Hematopoietic multipotent progenitor cell treated with erythropoietin and hydrocortisone succinate and interleukin-3 and kit ligand, for 6 days (in vitro differentiated cells): ENCODE measurements around the gene EN2.
"Not testable (repeated sequence)": the region's sequence is repeated elsewhere in the genome, so short reads cannot be mapped to it uniquely, and the experiment has no call there.

Source experiments
- DNase-seq: peaks from one replicate; pipeline ENCODE4 v3.0.0-alpha.2; 2015

The EN2 gene

DNA sequence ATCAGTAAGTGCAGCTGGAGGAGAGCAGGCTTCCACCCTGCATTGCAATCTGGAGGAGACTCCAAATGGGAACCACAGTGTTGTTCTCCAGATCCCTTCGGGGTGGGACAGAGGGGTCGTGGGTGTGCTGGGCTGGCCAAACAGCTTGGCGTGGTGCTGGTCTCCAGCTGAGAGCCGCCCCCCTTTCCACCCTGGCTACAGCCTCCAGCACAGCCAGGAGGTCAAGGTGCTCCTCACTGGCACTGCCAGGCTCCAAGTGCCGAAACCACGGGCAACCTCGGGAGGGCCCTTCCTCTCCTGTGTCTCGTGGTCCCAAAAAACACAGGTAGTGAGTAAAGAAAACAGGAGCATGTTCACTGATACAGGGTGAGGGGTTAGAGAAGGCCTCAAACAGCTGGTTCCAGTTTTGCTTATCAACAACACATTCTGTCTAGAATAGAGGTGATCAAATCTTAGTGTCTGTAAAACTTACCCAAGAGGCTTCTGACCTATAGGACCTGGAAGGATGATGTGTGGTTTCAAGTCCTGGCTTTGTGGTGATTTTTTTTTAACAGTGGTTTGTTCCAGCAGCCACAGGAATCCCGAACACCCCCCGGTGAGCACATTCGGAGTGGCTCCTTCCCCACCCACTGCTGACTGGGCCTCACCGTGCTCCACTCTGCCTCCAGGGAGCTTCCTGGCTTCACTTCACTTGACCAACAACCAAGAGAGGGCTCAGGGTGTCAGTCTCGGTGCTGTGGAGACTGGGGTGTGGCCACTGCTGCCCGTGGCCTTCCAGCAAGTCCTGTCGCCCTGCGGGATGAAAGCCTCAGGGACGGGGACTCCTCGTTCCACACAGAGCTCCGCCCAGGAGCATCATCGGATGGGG, 31.2 kb upstream of the EN2 start:
- no peak for DNase-seq

DNA sequence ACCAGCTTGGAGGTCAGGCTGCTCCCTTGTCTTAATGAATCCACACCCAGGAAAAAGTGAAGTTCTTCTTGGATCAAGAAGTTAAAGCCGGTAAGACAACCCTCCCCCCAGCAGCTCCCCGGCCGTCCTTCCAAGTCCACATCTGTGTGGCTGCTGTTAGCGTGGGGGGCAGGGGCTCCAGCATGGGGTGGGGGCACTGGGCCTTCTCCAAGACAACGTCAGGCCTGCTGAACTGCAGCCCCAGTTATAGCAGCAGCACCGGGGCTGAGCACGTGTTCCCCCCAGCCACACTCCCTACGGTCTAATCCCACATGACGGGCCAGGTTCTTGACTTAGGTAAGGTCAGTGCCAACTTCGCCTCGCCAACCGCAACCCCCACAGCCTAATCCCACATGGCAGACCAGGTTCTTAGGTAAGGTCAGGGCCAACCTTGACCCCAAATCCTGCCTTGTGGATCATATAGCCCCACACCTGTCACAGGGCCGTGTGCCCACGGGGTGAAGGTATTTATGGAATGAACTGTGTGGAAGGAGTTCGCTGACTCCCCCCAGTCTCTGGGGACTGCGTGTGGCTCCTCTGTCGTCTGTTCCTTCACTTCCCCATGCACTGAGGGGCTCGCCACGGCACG, 30.4 kb upstream of the EN2 start:
- no peak for DNase-seq

DNA sequence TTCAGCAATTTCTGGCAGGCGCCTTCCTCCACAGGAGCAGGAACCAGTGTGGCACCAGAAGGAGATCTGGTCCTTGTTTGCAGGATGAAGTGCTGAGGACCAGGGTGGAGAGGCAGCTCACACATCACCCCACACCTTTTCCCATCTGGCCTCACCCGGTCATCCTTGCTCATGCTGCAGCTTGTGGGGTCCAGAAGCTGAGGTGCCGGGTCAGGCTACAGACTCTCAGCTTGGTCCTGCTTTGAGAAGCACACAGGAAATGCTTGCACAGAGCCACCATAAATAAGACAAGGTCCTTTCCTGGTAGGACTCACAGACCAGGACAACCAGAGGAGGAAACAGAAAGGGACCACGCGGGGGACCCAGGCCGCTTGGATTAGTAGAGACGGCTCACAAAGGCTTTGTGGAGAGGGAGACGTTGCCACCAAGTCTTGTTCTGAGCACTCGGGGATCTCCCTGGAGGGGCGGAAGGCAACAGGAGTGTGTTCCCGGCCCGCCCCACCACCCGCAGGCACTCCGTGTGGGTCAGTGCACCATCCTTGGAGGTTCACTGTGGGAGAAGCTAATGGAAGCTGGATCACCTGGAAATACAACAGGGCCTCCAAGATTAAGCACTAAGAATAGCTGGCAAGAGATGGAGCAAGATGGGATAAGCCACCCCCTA, 29.6 kb upstream of the EN2 start:
- DNase-seq = no peak

DNA sequence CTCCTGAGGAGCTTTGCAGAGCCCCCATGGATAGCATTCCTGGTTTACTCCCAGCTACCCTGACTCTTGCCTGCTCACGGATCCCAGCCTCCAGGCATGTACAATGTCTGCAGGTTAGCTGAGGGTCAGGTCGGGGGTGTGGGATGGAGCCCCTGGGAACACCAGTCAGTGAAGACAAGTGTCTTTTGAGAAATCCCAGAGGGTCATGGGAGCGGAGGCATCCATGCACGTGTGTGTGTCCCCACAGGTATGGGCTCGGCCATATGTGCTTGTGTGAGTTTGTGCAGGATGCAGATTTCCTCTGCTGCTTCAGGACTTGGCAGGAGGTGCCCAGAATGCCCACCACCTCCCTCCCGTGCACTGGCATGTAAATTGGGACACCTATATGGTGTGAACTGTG, 28.3 kb upstream of the EN2 start:
- DNase-seq = no peak

DNA sequence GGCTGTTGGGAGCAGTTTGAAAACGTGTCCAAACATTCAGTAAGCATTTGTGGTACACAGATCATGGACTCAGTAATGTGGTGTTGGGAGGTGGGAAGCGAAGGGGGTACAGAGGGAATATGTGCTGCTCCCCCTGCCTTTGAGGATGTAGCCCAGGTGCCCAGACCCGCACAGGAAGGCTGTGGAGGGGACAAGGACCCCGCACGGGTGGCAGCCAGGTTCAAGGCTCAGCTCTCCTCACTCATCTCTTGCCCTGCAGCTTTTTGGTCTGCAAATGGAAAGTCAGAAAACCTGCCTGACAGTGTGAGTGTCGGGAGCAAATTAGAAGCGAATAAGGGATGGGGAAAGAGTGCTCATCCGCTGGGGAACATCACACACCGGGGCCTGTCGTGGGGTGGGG, 27.3 kb upstream of the EN2 start:
- DNase-seq = no peak

DNA sequence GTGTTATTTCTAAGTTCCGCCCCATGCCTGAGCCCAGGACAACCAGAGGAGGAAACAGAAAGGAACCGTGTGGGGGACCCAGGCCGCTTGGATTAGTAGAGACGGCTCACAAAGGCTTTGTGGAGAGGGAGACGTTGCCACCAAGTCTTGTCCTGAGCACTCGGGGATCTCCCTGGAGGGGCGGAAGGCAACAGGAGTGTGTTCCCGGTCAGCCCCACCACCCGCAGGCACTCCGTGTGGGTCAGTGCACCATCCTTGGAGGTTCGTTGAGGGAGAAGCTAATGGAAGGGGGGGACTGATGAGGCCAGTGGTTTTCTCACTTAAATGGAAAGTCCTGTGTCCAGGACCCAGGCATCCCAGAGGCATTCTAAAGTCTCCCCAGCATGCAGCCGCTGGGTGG, 26.7 kb upstream of the EN2 start:
- DNase-seq = no peak

DNA sequence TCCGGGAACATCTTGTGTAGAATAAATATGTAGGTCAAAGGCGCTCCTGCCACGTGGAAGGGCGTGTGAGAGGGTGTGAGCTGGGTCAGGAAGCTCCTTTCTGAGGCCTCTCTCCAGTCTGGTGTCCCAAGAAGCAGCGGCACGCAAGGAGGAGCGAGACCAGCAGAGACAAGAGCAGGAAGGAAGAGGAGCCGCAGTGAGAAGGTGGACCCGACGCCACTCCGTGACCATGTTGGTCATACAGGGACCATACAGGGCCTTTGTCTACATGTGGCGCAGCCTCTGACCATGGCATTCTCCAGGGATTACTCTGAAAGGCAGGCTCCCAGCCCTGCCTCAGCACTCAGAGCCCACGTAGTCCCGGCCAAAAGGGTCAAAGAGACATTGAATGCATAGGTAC, 26.2 kb upstream of the EN2 start:
- no peak for DNase-seq

DNA sequence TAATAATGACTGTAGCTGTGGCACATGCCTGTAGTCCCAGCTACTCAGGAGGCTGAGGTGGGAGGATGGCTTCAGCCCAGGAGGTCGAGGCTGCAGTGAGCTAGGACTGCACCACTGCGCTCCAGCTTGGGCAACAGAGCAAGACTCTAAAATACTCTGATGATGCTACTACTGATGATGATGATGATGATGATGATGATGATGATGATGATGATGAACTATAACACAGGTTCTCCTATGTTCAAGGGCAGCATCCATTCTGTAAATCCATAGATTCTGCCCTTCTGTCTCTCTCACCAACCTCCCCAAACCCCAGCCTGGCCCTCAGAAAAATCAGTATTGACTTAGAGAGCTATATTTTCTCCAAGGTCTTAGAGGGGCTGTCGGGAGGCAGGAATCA, 22.8 kb upstream of the EN2 start:
- no peak for DNase-seq

DNA sequence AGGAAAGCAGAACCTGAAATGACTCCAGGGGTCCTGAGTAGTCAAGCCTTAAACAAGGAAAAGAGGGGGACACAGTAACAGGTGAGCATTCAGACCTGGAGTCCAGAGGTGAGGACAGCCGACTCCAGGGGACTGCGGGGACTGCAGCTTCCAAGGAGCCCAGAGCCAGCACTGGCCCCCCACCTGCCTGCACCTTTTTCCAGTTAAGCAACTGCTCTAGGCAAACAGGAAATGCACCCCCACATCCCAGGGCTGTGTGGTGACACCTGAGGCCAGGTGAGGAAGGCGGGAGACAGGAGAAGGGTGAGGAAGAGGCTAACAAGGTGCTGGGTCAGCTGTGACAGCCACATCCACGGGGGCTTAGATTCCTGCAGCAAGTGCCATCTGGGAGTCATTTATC, 20.1 kb upstream of the EN2 start:
- no peak for DNase-seq

DNA sequence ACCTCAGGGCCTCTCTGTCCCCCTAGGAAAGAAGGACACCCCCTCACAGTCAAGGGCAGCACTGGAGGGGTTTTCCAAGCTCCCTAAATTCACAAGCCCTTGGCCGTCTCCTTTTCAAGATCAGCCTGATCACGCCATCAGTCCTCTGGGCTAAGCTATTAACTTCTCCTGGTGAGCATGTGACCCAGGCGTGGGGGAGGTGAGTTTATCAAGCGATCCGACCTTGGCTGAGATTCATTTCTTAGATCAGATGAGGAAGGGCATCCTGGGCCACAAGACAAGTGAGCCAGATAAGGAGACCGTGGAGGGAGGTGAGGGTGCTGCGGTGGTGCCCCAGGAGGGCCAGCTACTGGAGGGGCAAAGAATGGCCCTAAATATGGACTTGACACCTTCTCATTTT, 19.2 kb upstream of the EN2 start:
- DNase-seq = no peak

DNA sequence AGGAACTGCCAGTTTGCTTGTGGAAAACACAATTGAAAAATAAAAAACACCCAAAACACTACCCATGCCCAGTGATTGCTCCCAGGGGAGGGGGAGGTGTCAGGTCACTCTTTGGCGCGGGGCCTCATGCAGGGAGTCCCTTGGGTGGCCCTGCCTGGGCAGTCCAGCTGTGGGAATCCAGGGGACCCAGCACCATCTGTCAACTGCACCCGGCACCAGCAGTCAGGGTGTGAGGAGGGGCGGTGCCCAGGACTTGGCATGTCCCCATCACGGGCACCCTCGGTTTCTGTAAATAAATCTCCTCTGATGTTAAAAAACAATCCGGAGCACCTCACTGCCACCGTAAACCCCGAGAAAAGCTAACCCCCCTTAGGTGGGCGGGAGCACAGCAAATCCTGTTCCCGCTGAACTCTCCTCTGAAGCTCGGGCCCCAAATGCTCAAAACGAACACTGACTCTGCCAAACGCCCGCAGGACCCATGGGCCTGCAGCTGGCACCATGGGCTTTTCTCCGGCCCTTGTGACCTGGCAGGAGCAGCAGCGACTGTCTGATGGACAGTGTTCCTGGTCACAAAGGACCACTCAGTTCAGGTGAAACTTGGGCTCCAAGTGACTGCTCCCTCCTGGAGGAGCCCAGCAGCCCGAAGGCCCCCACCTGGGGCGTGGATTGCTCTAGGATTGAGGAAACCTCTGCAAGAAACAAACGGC, 18.5 kb upstream of the EN2 start:
- no peak for DNase-seq

DNA sequence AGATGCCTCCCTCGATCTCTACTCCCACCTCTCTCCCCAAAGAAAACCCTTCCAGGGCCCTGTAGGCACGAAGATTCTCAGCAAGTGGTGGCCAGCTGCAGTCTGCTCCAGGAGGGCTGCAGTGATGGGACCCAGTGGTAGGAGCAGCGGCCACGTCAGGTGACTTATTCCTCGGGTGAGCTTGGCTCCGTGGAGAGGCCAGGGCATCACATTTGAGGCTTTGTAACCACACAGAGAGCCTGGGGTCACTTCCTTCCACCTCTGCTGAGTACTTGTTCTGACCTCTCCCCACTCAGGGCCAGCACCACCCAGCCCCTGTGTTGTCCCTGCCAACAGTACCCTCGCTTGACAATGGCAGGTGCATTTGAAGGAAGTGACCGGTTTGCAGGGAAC, 17.9 kb upstream of the EN2 start:
- no peak for DNase-seq

DNA sequence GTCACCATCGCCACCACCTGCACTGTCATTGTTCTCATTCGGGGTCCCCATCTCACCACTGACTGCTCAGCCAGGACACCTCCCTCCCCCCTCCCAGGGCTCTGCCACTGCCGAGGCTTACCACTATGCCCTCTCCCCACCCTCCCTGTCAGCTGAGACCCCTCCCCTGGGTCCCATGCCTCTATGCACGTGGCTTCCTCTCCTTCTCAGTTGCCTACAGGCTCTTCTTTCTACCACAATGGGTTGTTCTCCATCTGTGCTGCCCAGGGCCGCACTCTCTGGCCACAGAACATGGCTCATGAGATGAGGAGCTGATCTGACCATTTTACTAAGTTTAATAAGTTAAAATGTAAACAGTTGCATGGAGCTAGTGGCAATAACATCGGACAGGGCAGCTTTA, 16.1 kb upstream of the EN2 start:
- DNase-seq = no peak

DNA sequence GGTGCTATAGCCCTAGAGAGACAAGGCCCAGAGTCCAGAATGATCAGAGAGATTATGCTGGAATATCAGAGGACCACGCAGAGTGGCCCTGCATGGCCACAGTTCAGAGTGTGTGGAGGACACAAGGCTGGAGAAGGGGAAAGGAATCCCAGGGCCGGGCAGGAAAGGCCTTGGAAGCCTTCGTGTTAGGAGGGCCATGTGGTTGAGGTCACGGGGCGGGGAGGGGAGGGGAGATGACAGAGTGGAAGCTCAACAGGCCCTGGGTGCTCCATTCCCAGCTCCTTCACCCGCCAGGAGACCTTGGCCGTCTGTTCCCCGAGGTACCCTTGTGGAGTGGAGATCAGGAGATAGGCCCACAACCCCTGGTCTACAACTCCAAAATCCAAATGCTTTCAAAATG, 13.2 kb upstream of the EN2 start:
- DNase-seq = no peak

DNA sequence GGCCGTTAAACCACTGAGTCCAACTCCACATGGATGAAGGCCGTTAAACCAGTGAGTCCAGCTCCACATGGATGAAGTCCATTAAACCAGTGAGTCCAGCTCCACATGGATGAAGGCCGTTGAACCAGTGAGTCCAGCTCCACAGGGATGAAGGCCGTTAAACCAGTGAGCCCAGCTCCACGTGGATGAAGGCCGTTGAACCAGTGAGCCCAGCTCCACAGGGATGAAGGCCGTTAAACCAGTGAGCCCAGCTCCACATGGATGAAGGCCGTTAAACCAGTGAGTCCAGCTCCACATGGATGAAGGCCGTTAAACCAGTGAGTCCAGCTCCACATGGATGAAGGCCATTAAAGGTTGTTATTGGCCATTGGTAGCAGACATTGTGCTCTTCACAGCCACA, 12.3 kb upstream of the EN2 start:
- not testable (repeated sequence) for DNase-seq

DNA sequence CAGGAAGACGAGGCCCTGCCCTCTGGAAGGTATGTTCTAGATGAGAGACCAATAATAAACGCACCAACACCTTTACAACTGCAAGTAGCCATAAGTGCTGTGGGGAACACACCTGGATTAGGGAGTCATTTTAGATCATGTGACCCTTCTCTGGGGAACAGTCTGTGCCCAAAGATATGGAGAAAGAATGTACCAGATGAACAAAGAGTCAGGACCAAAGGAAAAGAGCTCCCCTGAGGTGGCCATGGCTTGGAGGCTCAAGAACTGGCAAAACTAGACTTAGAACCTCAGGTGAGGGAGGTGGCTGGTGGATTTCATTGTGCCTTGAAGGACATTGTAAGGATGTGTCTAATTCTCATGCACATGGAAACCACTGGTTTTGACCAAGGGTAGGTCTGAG, 10.3 kb upstream of the EN2 start:
- no peak for DNase-seq

DNA sequence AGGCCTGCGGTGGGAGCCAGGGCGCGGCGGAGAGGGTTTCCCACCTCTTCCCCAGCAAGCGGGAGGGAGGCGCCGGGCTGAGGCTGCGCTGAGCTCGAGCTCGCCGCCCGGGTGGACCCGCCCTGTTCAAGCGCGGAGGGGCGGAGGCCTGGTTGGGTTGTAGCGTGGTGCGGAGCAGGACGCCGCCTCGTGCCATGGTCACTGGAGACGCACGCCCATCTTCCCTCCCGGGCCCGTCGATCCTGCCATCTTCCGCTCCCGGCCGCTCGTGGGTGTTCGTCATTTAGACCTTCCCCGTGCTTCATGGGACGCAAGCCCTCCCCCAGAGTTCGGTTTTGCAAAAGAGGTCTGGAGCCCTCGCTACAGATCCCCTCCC, 9.3 kb upstream of the EN2 start:
- peak; percentile 34 for DNase-seq

DNA sequence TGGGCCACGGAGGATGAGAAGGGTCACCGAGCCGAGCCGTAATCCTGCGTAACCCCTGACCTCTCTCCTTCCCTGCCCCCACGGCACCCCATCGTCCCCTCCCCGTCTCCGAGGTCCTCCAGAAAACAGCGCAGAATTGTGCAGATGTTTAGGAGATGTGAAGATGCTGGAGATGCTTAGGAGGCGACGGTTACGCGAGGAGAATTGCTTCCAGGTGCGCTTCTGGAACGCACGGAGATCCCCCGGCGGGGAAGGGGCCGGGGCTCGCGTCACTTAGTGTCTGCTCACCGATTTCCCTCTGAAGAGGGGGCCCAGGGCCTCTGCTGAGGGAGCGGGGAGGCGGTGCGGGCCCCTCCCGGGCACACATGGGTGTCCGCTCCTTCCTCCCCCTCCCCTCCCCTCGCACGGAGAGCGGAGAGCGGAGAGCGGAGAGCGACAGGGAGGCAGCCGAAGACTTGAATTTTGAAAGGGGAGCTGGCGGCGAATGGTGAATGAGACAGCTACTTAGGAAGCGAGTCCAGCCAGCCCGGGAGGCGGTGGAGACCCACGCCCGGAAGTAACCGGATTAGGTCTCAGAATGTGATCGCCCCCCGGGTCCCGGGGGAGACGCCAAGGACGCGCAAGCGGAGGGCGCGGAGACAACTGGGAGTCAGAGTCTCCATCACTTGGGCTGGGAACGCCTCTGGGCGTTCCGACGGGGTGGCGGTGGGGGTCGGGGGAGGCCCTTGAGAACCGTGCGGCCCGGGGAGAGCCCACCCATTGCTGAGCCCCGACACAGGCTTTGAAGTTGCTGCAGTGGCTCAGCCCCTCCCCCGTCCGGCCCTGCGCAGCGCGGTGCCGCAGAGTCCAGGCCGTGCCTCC, 8.7 kb upstream of the EN2 start:
- DNase-seq = no peak

DNA sequence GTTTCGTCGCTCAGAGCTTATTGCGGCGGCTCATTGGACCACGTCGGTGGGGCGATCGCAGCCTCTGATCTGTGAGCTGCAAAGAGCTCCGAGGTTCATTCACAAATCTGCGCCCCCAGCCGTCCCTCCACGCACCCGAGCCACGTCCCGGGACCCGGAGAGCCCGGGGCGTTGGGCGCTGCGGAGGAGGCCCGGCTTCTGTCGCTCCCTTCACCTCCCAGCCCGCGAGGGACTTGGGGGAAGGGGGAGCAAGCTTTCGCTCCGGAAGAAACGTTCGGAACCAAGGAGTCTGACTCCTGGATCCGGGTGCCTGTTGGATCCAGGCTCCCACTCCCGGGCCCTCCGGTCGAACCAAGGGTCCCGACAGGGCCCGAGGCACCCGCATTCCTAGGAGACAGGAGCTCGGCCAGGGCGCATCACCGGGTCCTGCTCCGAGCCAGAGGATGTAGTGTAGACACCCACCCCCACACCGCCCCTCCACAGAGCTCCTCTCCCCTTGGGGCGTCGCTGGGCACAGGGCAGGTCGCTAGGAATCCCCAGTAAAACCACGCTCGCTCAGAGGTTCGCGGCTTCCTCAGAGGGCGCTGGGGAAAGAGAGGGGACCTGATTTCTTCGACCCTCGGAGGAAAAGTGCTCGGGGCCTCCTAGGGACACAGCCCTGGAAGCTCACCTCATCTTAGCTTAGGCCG, 7.9 kb upstream of the EN2 start:
- DNase-seq = no peak

DNA sequence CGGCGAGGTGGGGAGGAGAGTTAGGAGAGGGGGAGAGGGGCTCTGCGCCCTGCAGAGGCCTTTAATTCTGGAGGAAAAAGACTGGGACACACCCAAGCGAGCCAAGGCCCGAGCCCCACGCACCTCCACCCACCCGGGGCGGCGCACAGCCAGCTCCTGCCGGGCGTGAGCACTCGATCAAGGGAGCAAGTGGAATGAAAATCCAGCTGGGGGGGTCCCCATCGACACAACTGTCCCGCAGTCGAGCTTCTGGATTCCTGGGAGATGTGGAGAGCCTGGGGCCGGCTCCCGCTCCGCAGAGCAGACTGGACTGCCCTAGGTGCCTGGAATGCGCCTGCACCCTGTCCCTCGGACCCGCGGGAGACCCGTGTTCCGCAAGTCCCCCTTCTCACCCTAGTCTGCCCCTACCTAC, 7.4 kb upstream of the EN2 start:
- DNase-seq = no peak

DNA sequence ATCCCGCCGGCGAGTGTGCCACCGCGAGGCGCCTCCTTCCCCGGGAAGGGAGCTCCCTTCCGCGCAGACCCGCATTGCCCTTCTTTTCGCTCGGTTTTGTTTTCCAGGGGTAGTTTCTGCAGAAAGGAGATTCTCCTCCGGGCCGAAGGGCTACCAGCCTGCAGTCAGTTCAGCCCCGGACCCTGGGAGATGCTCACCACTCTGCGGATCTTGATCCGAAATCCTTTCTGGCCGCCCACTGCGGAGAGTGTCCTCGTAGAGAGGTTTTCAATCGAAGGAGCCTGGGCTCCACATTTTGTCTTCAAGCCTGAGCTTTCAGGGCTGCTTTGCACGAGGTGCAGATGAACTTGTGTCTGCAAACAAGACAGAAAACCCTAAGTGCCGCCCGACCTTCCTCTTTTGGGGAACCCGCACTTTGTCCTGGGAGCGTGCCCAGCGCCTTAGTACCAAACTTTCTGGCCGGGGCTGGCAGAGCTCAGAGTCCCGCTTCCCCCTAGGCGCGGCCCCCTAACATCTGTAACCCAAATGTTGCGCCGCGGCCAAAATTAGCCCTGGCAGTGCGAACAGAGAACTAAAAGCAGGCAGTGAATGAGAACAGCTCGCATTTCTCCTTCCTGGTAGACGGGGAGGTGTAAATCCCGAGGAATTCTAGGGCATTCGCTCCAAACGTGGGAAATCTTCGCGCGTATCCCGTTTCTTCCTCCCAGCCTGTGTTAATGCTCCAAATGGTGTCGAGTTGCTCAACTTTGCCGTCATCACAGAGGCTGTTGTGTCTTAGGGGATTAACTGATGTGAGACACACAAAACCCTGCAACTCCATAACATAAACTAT, 6.7 kb upstream of the EN2 start:
- DNase-seq = no peak
